Measurements from ENCODE around the gene OSCP1. TPM values are rescaled to one million over a fixed set of nuclear protein-coding genes. Genes with fewer than 3 reads are reported as not detected.
A peak's percentile ranks its signal among the peaks of the same experiment; 100 is the strongest.

OSCP1 gene
- total RNA-seq, 1 donor from 2014 or later = 2.9 TPM

DNA sequence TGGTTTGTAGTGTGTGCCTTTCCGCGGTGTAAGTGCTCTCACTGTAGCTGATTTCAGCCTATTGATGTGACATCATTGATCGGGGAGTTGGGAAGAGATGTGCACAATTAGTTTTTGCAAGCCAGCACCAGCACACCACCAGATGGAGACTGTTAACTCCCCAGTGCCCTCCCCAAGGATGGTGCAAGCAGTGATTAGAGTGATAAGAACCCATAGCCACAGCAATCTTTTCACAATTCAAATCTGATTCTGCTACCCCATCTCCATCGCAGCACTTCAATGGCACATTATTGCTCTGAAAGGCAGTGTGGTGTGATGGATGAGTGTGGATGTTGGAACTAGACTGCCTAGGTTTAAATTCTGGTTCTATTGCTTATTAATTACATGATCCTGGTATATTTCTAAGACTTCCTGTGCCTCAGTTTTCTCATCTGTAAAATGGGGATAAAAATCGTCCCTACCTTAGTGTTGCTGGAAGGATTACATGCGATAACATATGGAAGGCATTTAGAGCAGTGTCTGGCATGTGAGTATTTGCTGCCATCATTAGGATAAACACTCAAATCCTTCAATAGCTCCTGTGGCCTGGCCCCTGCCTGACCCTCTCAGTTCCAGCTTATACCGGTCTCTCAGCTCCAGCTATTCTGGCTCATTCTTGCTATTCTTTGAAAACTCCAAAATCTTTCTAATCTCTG lies 25.8 kb upstream of the OSCP1 start:
- DNase-seq (ENCODE audit: extremely low read depth, low read depth, low spot score) = no peak

DNA sequence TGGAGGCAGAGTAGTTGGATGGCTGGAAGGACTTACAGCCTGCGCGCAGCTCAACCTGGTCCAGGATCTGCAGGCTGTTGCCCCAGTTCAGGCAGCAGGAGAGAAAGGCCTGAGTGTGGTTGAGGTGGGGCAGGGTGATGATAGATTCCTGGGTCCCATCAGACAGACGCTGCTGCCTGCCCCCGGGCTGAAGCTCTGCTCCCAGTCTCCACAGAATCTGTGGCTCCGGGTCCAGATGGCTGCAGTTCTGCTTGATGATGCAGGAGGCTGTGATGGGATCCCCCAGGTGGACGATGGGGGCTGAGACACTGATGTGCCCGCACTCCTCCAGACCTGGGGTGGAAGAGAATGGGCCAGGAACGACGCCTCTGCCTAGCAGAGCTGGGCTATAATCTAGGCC lies 25.1 kb upstream of the OSCP1 start:
- no peak for DNase-seq (ENCODE audit: extremely low read depth, low read depth, low spot score)

- DNase-seq (ENCODE audit: extremely low read depth, low read depth, low spot score) = no peak
These were observed 22.4 kb upstream of the OSCP1 start for GRCh38 chr1:36472656-36473055.

GRCh38 chr1:36471830-36472641 lies 21.8 kb upstream of the OSCP1 start:
- DNase-seq (ENCODE audit: extremely low read depth, low read depth, low spot score) = no peak

DNA sequence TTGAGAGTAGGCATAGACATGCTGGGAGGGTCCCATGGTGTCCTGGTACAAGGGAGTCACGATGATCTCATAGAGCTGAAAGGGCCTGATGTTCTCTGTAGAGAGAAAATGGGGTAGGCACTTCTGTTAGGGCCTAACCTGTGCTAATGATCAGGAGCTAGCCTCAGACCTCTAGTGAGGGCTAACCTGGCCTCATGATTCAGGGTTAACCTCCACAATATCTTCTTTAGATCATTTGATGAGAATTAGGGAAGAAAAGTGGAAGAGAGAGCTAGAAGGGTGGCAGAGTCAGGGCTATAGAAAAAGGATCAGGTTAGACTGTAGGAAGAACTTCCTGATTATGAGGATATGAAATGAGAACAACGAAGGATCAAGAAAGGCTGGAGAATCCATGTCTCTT lies 18.9 kb upstream of the OSCP1 start:
- DNase-seq (ENCODE audit: extremely low read depth, low read depth, low spot score) = no peak

- DNase-seq (ENCODE audit: extremely low read depth, low read depth, low spot score) = no peak
These were observed 17.6 kb upstream of the OSCP1 start for GRCh38 chr1:36467700-36468455.

DNA sequence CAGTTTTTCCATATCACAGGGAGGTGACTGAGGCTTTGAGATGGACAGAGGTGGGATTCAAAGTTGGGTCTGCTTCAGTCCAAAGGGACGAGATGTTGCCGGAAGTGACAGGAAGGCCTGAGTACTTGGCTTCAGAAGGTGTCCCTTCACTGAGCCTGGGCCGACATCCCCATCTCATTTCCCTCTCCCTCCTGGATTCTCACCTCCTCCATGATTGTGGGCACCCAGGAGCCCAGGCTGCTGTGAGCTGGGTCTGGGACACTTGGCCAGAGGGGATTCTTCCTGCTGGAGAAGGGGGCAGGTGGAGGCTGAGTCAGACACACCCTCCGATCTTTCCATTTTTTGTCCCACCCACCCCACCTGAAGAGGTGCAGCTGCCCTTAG lies 16.8 kb upstream of the OSCP1 start:
- no peak for DNase-seq (ENCODE audit: extremely low read depth, low read depth, low spot score)

DNA sequence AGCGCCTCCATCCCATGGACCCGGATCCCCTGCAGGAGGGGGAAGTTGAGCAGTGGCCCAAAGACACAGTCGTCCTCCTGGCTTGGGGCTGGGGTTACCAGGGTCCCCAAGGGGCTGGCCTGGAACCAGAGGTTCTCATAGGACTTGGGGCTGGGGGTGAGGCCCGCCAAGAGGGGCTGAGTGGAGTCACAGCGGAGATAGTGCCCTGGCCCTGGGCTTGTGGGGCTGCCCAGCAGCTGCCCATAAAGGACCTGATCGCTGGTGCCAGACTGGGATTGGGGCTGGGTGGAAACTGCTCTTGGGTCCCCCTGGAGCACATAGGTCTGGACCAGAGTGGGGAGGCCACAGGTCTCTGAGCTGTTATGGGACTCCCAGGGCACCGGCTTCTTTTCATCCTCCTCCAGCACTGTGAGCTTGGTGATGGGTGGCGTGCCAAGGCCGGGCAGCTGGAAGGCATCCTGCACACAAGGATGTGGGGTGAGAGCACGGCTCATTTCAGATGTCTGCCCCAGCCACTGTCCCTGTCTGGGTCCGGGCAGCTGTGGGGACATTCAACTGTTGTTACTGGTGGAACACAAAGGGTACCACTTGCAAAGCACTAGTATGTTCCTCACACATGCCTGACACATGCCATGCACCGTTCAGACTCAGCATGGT lies 16.2 kb upstream of the OSCP1 start:
- no peak for DNase-seq (ENCODE audit: extremely low read depth, low read depth, low spot score)

DNA sequence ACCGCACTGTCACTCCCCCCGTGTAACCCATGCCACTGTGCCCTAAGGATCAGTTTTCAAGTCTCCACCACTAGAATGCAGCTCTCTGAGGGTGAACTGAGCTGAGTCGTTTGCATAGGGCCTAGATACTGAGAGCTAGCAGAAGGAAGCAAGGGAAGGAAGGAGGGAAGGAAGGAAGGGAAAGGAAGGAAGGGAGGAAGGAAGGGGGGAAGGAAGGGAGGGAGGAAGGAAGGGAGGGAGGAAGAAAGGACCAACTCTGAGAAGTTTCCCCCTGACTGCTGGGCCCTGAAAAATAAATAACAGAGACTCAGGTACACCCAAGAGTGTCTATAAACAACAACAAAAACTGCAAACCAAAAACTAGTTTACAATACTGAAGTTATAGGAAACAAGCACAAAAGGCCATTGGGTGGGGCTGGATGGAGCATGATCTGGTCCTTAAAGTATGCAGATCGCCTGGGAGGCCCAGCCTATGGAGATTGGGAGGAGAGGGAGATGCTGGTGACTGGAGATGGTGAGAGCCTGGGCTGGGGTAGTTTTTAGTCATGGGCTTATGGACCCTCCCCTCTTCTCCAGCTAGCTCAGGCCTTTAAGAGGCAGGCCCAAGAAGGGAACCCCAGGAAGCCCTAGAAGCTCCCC lies 15.6 kb upstream of the OSCP1 start:
- no peak for DNase-seq (ENCODE audit: extremely low read depth, low read depth, low spot score)

DNA sequence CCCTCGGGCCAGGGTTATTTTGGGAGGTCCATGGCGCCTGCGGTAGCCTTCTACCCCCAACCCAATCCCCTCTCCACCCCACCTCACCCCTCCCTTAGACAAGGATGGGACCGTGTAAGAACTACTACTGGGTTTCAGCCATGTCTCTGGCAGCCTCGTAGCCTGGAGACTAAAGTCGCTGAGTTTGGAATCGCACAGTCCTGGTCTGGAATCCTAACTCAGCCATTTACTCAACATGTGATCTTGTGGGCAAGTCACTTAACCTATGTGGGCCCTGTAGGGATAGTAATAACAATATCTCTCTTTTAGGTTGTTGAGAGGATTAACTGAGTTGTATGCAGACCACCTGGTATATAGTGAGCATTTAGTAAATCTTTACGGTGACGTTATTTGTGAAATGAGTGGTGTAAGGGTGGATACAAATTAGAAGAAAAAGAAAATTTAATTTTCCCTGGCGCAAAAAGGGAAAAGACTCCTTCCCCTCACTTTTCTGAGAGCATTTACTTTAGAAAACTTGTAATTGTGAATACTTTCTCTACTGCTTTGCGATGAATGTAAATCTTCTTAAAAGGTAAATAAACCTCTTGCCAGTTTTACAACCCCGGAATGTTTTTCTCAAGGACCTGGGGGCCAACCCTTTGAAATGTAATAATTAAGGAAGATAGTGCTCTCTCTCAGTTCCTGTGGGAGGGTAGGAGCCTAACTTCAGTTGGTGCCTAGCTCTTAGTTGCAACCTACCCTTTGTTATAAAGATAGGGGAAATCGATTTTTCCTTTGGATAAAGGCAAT lies 14.5 kb upstream of the OSCP1 start:
- DNase-seq (ENCODE audit: extremely low read depth, low read depth, low spot score) = no peak

DNA sequence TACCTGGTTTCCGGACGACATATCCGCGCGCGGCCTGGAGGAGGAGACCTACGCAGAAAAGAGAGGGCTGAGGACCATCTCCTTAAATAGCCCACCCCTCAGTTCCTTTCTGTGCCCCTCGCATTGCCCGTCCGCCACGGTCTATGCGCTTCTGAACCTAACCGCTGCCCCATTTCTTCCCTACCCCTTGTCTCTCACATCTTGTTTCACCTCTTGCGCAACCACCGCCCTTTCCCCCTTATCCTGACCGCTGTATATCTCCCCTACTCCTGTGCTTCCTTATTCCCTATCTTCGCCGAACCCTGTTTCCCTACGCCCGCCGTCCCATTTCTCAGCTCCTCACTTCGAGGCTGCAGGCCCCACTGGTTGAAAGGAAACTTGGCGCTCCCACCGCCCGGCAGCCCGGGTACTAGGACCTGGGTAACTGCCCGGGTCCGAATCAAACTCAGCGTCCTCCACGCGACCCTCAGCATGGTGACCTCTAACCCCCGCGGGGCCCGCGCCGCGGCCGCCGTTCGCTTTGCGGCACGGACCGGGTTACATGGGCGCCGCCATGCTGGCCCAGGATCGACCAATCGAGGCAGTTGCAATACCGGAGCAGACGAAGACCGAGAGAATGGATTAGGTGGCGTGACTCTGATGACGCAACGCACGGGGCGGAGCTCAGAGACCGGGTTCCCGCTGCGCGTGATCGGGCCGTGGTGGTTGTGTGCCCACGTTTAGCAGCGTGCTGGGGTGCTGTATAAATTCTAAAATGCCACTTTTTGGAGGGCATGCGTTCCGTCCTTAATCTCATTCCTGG lies 13.8 kb upstream of the OSCP1 start, which contains the start of gene MRPS15:
TSS of gene MRPS15 (minus strand) at position 582 of the 802 bp plus-strand sequence. CDS start at position 473, 109 bp downstream.
- peak; percentile 82 for DNase-seq (ENCODE audit: extremely low read depth, low read depth, low spot score)

- no peak for DNase-seq (ENCODE audit: extremely low read depth, low read depth, low spot score)
These were observed 13.2 kb upstream of the OSCP1 start for GRCh38 chr1:36463463-36463802.

DNA sequence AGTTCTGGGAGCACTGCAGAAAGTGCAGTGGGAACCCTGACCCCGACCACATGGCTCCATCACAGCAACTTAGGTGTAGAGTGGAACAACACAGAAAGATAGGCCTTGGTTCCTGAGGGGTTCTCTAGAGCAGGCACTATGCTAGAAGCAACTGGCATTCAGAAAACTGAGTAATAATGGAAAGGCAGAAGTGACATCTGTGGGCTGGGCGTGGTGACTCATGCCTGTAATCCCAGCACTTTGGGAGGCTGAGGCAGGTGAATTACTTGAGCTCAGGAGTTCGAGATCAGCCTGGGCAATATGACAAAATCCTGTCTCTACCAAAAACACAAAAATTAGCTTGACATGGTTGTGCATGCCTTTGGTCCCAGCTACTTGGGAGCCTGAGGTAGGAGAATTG lies 8.7 kb upstream of the OSCP1 start:
- no peak for DNase-seq (ENCODE audit: extremely low read depth, low read depth, low spot score)

GRCh38 chr1:36457691-36458090 lies 7.4 kb upstream of the OSCP1 start:
- DNase-seq (ENCODE audit: extremely low read depth, low read depth, low spot score) = no peak

GRCh38 chr1:36456391-36456928 lies 6.2 kb upstream of the OSCP1 start:
- DNase-seq (ENCODE audit: extremely low read depth, low read depth, low spot score) = no peak

DNA sequence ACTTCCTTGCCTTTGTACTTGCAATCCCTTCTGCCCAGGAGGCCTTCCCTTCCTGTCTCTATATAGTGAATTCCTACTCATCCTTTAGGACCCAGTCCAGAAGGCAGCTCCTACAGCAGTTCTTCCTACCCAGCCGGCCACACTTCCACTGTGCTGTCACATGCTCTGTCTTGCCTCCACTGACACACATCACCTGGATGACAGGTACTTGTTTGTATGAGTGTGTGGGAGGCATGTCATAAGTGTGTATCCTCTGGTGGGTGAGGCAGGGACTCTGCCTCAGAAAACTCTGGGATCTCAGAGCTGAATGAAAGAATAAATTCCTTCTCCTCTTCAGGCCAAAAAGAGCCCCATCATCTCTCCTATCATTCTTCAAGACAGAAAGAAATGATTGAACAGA lies 5.1 kb upstream of the OSCP1 start:
- no peak for DNase-seq (ENCODE audit: extremely low read depth, low read depth, low spot score)

- no peak for DNase-seq (ENCODE audit: extremely low read depth, low read depth, low spot score)
These were observed 3.5 kb upstream of the OSCP1 start for GRCh38 chr1:36453600-36454388.

DNA sequence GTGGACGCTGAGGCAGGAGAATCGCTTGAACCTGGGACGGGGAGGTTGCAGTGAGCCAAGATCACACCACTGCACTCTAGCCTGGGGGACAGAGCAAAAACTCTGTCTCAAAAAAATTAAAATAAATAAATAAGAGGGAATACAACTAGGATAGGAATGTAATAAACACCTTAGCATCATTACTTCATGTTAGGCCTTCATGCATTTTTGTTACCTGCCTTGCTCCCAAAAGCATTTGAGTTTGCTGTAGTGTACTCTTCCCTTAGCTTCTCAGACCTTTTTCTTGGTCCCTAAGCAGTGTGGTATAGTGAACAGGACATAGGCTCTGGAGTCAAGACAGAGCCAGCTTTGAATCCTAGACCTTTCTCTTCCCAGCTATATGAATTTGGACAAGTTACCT lies 2.8 kb upstream of the OSCP1 start:
- no peak for DNase-seq (ENCODE audit: extremely low read depth, low read depth, low spot score)

All from glomerular endothelial cell (primary cell).